ENCODE results near the gene OSCP1. TPM values are rescaled to one million over a fixed set of nuclear protein-coding genes. Genes with fewer than 3 reads are reported as not detected.

OSCP1 gene
- total RNA-seq, 2 experiments from 2014 or later = 1.2 to 1.5 TPM

- CTCF ChIA-PET = interaction anchor here (1.0 to 1.1 kb wide), 2 partner anchors 104 to 161 kb away, joined by 3 read pairs; no protein-coding TSS in a partner anchor
- Mint-ChIP-seq H3K4me1 (ENCODE audit: low read depth) (peaks cover 10% of the 10 kb centered on the region), H3K27ac (no peak overlapping the region), H3K4me3 (no peak overlapping the region), H3K36me3 (ENCODE audit: low read depth) (no peaks in the 10 kb centered on the region), H3K27me3 (no peaks in the 10 kb centered on the region), H3K9me3 (no peaks in the 10 kb centered on the region)
- ATAC-seq (no peak), DNase-seq (no peak)
- intact Hi-C loops (cut with micrococcal nuclease) = no loop called here
- TF ChIP-seq, protein P1, sequence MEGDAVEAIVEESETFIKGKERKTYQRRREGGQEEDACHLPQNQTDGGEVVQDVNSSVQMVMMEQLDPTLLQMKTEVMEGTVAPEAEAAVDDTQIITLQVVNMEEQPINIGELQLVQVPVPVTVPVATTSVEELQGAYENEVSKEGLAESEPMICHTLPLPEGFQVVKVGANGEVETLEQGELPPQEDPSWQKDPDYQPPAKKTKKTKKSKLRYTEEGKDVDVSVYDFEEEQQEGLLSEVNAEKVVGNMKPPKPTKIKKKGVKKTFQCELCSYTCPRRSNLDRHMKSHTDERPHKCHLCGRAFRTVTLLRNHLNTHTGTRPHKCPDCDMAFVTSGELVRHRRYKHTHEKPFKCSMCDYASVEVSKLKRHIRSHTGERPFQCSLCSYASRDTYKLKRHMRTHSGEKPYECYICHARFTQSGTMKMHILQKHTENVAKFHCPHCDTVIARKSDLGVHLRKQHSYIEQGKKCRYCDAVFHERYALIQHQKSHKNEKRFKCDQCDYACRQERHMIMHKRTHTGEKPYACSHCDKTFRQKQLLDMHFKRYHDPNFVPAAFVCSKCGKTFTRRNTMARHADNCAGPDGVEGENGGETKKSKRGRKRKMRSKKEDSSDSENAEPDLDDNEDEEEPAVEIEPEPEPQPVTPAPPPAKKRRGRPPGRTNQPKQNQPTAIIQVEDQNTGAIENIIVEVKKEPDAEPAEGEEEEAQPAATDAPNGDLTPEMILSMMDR (IDR thresholded peaks at IDR 0.05) = no peak
- POLR2A ChIA-PET = interaction anchor here (1.0 kb wide), 1 partner anchor 12 kb away, joined by 3 read pairs; no protein-coding TSS in a partner anchor
Observed at GRCh38 chr1:36446746-36447145, 3.5 kb downstream of the OSCP1 start.

DNA sequence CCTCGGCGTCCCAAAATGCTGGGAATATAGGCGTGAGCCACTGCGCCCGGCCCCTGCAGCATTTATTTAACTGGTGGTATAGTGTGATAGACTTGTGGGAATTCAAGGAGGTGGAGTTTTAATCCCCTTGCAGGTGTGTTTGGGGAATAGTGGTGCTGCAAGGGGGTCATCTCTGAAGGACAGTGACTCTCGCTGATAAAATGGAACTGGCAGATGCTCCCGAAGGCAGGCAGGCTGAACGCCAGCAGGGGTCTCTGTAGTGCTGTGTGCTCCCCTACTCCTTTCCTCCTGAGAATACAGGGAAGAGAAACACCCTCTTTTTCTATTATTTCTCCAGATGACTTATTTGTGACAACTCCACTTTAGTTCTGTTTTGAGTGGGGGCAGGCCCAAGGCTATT lies 4.0 kb downstream of the OSCP1 start:
- ATAC-seq (no peak), DNase-seq (peak; percentile 45)
- TF ChIP-seq, protein P1 (IDR thresholded peaks at IDR 0.05) = no peak
- H3K4me3 Mint-ChIP-seq = no peak overlapping the region
- peaks cover 6% of the 10 kb centered on the region for H3K4me1 Mint-ChIP-seq (ENCODE audit: low read depth)
- ChIA-PET CTCF (interaction anchor here (1.0 to 1.1 kb wide), 2 partner anchors 104 to 161 kb away, joined by 3 read pairs; no protein-coding TSS in a partner anchor), POLR2A (interaction anchor here (1.0 kb wide), 1 partner anchor 13 kb away, joined by 3 read pairs; no protein-coding TSS in a partner anchor)
- intact Hi-C loops (cut with micrococcal nuclease) = no loop called here
- H3K27ac Mint-ChIP-seq = no peak overlapping the region
- H3K36me3 Mint-ChIP-seq (ENCODE audit: low read depth) = no peaks in the 10 kb centered on the region
- H3K9me3 Mint-ChIP-seq = no peaks in the 10 kb centered on the region
- H3K27me3 Mint-ChIP-seq = no peaks in the 10 kb centered on the region

DNA sequence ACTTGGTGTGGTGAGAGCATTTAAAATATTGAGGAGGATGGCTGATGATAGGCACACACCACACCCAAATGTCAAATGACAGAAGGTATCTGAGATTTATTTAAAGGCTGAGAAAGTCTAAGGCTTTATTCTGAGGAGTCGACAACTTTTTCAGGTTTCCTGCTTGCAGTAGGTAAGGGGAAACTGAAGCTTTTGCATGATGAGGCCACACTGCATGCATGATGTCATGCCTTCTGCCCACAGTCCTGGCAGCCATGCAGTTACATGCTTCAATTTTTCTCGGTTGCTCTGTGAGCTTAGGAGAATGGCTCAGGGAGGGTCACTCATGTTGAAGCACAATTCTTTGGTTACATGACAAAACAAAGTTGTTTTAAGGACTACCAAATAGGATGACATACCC lies 7.0 kb downstream of the OSCP1 start:
- CTCF ChIA-PET = no interaction called here
- Mint-ChIP-seq H3K36me3 (ENCODE audit: low read depth) (no peaks in the 10 kb centered on the region), H3K27ac (no peak overlapping the region), H3K4me1 (ENCODE audit: low read depth) (no peaks in the 10 kb centered on the region), H3K4me3 (no peak overlapping the region), H3K27me3 (no peaks in the 10 kb centered on the region), H3K9me3 (no peaks in the 10 kb centered on the region)
- intact Hi-C loops (cut with micrococcal nuclease) = no loop called here
- no peak for ATAC-seq
- POLR2A ChIA-PET = no interaction called here
- DNase-seq = no peak
- TF ChIP-seq, protein P1 (IDR thresholded peaks at IDR 0.05) = no peak

DNA sequence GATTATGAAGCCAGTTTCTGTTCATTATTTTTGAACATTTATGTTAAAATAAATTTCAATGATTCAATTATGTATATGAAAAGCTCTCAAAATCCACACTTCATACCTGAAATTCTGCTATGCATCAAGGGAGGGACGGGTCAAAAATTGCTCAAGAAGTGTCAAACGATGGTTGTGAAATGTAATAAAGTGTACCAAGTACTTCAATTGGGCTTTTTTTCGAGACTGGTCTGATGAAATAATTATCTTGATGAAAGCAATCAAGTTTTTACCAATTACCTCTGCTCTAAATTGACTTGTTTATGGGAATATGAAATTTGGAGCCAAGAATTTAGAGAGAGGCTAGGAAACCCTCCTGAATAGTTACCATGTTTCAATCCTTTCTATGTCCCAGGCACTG lies 7.9 kb downstream of the OSCP1 start:
- H3K27ac Mint-ChIP-seq = no peak overlapping the region

GRCh38 chr1:36440646-36441045 lies 9.6 kb downstream of the OSCP1 start:
- POLR2A ChIA-PET = no interaction called here
- DNase-seq (no peak), ATAC-seq (no peak)
- Mint-ChIP-seq H3K27me3 (no peaks in the 10 kb centered on the region), H3K36me3 (ENCODE audit: low read depth) (no peaks in the 10 kb centered on the region), H3K9me3 (no peaks in the 10 kb centered on the region), H3K27ac (no peak overlapping the region), H3K4me1 (ENCODE audit: low read depth) (no peaks in the 10 kb centered on the region), H3K4me3 (no peak overlapping the region)
- TF ChIP-seq, protein P1 (IDR thresholded peaks at IDR 0.05) = no peak
- intact Hi-C loops (cut with micrococcal nuclease) = no loop called here
- CTCF ChIA-PET = no interaction called here

More for the DNA sequence above, 7.9 kb downstream of the OSCP1 start:
- intact Hi-C loops (cut with micrococcal nuclease) = no loop called here
- no peak overlapping the region for H3K4me3 Mint-ChIP-seq
- CTCF ChIA-PET = interaction anchor here (0.5 kb wide), 1 partner anchor 13 kb away, joined by 3 read pairs; no protein-coding TSS in a partner anchor
- no peaks in the 10 kb centered on the region for H3K27me3 Mint-ChIP-seq
- no peaks in the 10 kb centered on the region for H3K9me3 Mint-ChIP-seq
- POLR2A ChIA-PET = interaction anchor here (0.6 kb wide), 1 partner anchor 12 kb away, joined by 3 read pairs; no protein-coding TSS in a partner anchor
- H3K36me3 Mint-ChIP-seq (ENCODE audit: low read depth) = no peaks in the 10 kb centered on the region
- ATAC-seq (no peak), DNase-seq (no peak)
- H3K4me1 Mint-ChIP-seq (ENCODE audit: low read depth) = no peaks in the 10 kb centered on the region
- TF ChIP-seq, protein P1 (IDR thresholded peaks at IDR 0.05) = no peak

All from activated CD8-positive, alpha-beta T cell treated with anti-CD3 and anti-CD28 coated beads for 36 hours (primary cell).